HUES48 (cell line): ENCODE measurements around the gene FOXN4.

Experiments
- H3K27ac ChIP-seq: one replicate; pipeline ENCODE4 v1.7.0; 2013; ENCODE audit warnings: low read depth, low read length, inconsistent platforms
- H3K27me3 ChIP-seq: 2 replicates; pipeline ENCODE4 v1.6.1; 2013; ENCODE audit warnings: mild to moderate bottlenecking, low read length; ENCODE audit not compliant: control insufficient read depth, insufficient read depth
- H3K36me3 ChIP-seq: 2 replicates; pipeline ENCODE4 v1.6.1; 2013; ENCODE audit warnings: low read length; ENCODE audit not compliant: control insufficient read depth, insufficient read depth
- H3K4me1 ChIP-seq: 2 replicates; pipeline ENCODE4 v1.6.1; 2013; ENCODE audit warnings: mild to moderate bottlenecking, low read length; ENCODE audit not compliant: control insufficient read depth, insufficient read depth
- H3K4me3 ChIP-seq: 2 replicates; pipeline ENCODE4 v1.5.1; 2013; ENCODE audit warnings: mild to moderate bottlenecking, low read depth, low read length
- H3K9ac ChIP-seq: 2 replicates; pipeline ENCODE4 v1.6.1; 2013; ENCODE audit warnings: mild to moderate bottlenecking, low read depth, low read length, moderate library complexity
- H3K9me3 ChIP-seq: 2 replicates; pipeline ENCODE4 v1.6.1; 2013; ENCODE audit warnings: low read length; ENCODE audit not compliant: control insufficient read depth, insufficient read depth

FOXN4 gene

DNA sequence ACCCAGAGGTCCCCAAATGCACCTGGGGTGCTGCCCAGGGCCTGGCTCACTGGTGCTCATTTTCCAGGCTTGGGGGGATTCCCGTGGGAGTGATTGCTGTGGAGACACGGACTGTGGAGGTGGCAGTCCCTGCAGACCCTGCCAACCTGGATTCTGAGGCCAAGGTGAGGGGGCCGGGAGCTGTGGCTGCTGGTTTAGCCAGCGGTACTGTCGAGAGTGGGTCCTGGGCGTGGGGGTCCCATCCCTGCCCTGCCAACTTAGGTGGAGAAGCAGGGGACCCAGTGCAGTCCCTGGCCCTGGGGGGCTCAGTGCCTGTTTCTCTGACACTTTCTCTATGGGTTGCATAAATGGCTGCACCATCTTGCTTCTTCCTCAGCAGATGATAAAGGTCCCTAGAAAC lies 50.9 kb downstream of the FOXN4 start:
- H3K36me3 ChIP-seq = peaks cover 2% of the 10 kb centered on the region; the same call in 1 of the 2 replicates
- H3K4me1 ChIP-seq = peaks cover 9% of the 10 kb centered on the region
- no peak overlapping the region for H3K9ac ChIP-seq
- 0 out of 2 replicates have a peak, but pooled peaks cover 5% of the 10 kb centered on the region for H3K9me3 ChIP-seq
- no peaks in the 10 kb centered on the region for H3K27me3 ChIP-seq
- no peak overlapping the region for H3K4me3 ChIP-seq
- no peak overlapping the region for H3K27ac ChIP-seq

DNA sequence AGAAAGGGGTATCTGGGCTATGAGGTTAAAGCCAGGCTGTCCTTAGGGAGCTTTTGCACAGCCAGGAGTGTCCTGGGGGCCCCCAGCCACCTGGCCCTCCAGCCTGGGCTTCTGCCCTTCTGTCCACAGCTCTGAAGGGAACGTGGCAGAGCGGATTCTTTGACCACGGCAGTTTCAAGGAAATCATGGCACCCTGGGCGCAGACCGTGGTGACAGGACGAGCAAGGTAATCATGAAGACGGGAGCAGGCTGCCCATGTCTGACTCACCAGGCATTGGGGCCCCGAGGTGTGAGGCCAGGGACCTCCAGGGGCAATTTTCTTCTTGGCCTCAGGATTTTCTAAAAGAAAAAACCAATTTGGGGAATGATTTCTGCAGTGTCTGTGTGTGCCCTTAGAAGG lies 53.1 kb downstream of the FOXN4 start:
- Histone ChIP-seq H3K4me3 (no peak overlapping the region), H3K4me1 (peaks cover 6% of the 10 kb centered on the region), H3K36me3 (0 out of 2 replicates have a peak, but pooled peaks cover 2% of the 10 kb centered on the region), H3K27me3 (no peaks in the 10 kb centered on the region), H3K27ac (no peak overlapping the region), H3K9ac (no peak overlapping the region), H3K9me3 (0 out of 2 replicates have a peak, but pooled peaks cover 5% of the 10 kb centered on the region)

DNA sequence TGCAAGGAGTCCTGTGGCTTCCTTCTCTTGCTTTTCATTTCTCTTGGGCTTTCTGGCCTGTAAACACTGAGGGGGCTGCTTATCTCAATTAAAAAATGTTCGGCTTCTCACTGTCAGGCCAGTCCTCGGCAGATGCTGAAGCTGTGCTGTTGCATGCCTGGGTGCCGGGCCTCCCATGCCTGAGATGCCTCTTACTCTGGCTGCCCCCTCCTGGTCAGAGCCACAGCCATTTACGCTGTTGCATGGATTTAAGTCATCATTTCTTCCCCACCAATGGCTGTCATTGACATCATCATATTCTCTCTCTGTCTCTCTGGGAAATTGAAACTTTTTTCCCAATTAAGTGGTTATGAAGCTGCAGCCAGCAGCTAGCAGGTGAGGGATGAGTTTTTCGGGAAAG lies 53.7 kb downstream of the FOXN4 start:
- Histone ChIP-seq H3K9me3 (0 out of 2 replicates have a peak, but pooled peaks cover 5% of the 10 kb centered on the region), H3K27me3 (no peaks in the 10 kb centered on the region), H3K4me1 (no peaks in the 10 kb centered on the region; the same call in 1 of the 2 replicates), H3K4me3 (no peak overlapping the region), H3K9ac (no peak overlapping the region), H3K27ac (no peak overlapping the region), H3K36me3 (0 out of 2 replicates have a peak, but pooled peaks cover 2% of the 10 kb centered on the region)

DNA sequence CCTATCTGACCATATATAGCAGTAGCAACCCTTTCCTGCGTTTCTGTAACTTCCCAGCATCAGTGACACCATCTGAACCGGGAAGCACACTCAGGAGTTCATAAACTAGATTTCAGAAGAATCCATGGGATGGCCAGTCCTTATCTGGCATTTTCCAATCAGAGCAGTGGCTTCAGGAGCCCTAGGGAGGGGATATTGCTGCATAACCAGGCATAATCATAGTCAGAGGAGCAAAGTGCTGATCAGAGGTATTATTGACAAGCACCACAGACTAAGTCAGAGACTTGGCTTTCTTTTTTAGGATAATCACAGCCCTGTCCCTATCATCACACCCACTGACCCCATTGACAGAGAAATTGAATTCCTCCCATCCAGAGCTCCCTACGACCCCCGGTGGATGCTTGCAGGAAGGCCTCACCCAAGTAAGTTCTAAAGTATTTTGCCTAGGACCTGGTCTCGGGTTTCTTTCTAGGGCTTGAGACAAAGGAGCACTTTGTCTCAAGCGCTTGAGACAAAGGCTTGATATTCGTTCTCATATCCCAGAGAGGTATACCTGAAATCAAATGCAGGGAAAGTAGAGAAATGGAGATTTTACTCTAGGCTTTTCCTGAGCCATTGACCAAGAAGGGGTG lies 55.1 kb downstream of the FOXN4 start:
- H3K9me3 ChIP-seq = 0 out of 2 replicates have a peak, but pooled peaks cover 5% of the 10 kb centered on the region
- no peaks in the 10 kb centered on the region for H3K27me3 ChIP-seq
- no peak overlapping the region for H3K9ac ChIP-seq
- no peak overlapping the region for H3K27ac ChIP-seq
- H3K4me3 ChIP-seq = no peak overlapping the region
- H3K4me1 ChIP-seq = no peaks in the 10 kb centered on the region
- 0 out of 2 replicates have a peak, but pooled peaks cover 2% of the 10 kb centered on the region for H3K36me3 ChIP-seq

DNA sequence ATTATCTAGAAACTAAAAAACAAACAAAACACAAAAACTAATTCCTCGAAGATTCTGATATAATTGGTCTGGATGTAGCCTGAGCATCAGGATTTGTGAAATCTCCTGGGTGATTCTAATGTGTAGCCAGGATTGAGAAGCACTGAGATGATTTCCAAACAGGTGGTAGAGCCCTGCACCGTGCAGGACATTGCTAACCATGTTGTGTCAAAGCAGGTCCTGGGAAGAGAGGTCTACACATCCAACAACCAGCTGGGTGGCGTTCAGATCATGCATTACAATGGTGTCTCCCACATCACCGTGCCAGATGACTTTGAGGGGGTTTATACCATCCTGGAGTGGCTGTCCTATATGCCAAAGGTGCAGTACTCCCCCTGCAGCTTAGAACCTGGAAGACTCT lies 56.3 kb downstream of the FOXN4 start:
- Histone ChIP-seq H3K9ac (no peak overlapping the region), H3K4me3 (no peak overlapping the region)

DNA sequence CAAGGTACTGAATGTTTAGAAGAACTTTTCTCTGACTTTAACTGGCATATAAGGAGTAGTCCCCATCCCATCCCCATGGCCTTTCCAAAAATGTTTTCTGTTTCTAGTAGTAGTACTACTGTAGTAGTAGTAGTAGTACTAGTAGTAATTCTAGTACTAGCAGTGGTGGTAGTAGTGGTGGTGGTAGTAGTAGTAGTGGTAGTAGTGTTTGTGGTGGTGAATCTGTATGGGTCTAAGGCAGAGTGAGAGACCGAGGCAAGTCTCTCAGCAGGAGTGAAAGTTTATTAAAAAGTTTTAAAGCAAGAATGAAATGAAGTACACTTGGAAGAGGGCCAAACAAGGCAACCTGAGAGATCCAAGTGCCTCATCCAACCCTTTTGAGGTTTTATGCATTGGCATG lies 58.6 kb downstream of the FOXN4 start:
- 0 out of 2 replicates have a peak, but pooled peaks cover 5% of the 10 kb centered on the region for H3K9me3 ChIP-seq
- no peak overlapping the region for H3K27ac ChIP-seq
- no peak overlapping the region for H3K9ac ChIP-seq
- H3K36me3 ChIP-seq = peaks cover 7% of the 10 kb centered on the region; the same call in 1 of the 2 replicates
- no peaks in the 10 kb centered on the region for H3K27me3 ChIP-seq
- H3K4me1 ChIP-seq = no peaks in the 10 kb centered on the region
- H3K4me3 ChIP-seq = no peak overlapping the region

More for the DNA sequence above, 56.3 kb downstream of the FOXN4 start:
- no peaks in the 10 kb centered on the region for H3K27me3 ChIP-seq
- 0 out of 2 replicates have a peak, but pooled peaks cover 2% of the 10 kb centered on the region for H3K36me3 ChIP-seq
- no peaks in the 10 kb centered on the region for H3K4me1 ChIP-seq
- H3K27ac ChIP-seq = no peak overlapping the region
- H3K9me3 ChIP-seq = 0 out of 2 replicates have a peak, but pooled peaks cover 5% of the 10 kb centered on the region

DNA sequence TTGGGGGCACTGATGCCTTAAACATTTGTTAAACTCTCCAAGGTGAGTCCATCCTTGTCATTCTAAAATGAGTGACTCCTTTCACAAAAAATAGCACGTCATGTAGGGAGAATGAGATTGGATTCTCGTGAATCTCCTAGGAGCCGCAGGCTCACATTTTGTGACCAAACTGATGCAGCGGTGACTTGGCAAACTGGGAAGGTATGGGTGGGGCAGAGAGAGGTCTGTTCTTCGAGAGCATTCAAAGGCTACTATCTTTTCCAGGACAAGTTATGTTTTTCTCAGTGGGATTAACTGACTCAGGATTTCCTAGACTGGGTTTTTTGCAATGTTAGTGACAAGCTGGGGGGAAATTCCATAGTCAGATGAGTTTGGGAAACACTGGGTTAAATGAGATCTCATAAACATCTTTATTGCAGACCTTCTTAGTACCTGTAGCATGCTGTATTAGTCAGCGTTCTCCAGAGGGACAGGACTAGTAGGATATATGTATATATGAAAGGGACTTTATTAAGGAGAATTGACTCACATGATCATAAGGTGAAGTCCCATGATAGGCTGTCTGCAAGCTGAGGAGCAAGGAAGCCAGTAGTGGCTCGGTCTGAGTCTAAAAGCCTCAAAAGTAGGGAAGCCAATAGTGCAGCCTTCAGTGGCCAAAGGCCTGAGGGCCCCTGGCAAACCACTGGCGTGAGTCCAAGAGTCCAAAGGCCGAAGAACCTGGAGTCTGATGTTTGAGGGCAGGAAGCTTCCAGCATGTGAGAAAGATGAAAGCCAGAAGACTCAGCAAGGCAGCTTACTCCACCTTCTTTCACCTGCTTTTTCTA lies 61.0 kb downstream of the FOXN4 start:
- Histone ChIP-seq H3K9me3 (no peaks in the 10 kb centered on the region), H3K27ac (no peak overlapping the region), H3K4me1 (no peaks in the 10 kb centered on the region), H3K27me3 (no peaks in the 10 kb centered on the region), H3K4me3 (no peak overlapping the region), H3K9ac (no peak overlapping the region), H3K36me3 (peaks cover 11% of the 10 kb centered on the region)

DNA sequence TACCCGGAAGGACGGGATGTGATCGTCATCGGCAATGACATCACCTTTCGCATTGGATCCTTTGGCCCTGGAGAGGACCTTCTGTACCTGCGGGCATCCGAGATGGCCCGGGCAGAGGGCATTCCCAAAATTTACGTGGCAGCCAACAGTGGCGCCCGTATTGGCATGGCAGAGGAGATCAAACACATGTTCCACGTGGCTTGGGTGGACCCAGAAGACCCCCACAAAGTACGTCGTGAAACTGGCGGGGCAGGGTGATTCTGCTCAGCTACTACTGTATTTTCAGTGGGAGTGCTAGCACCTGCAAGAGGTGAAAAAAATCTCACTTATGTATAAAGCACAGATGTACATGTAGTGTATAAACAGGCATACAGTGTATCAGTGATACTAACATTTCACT lies 62.9 kb downstream of the FOXN4 start:
- Histone ChIP-seq H3K27me3 (no peaks in the 10 kb centered on the region), H3K4me1 (no peaks in the 10 kb centered on the region), H3K4me3 (no peak overlapping the region), H3K9me3 (no peaks in the 10 kb centered on the region), H3K36me3 (peaks cover 28% of the 10 kb centered on the region), H3K9ac (no peak overlapping the region), H3K27ac (no peak overlapping the region)

DNA sequence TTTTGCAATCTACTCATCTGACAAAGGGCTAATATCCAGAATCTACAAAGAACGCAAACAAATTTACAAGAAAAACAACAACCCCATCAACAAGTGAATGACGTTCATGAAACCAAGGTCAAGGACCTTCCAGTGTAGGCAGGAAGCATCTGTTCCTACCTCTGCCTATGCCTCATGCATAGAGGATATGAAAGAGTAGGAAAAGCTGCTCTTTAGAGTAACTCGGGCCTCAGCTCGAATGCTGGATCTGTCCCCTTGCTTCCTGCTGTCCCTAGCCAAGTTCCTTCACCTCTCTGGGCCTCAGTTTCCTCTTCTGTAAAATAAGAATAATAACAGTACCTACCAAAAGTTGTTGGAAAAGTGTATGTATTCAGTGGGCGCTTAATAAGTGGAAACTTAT lies 65.0 kb downstream of the FOXN4 start:
- H3K27ac ChIP-seq = no peak overlapping the region
- H3K9ac ChIP-seq = no peak overlapping the region
- H3K9me3 ChIP-seq = no peaks in the 10 kb centered on the region
- no peaks in the 10 kb centered on the region for H3K27me3 ChIP-seq
- no peak overlapping the region for H3K4me3 ChIP-seq
- no peaks in the 10 kb centered on the region for H3K4me1 ChIP-seq
- peaks cover 33% of the 10 kb centered on the region for H3K36me3 ChIP-seq

DNA sequence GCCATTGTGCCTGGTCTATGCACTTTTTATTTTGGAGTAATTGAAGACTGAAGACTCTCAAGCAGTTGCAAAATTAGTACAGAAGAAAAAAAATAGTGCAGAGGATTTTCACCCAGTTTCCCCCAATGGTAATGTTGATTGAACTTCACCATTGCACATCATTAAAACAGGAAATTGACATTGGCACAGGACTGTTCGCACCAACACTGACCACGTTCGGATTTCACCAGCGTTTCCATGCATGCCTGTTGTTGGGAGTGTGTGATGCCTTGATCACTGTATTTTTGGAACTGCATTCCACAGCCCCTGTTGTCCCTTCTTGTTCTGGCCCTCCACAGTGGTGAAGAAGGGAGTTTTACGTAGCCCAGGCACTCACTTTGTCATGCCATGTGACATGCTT lies 67.1 kb downstream of the FOXN4 start:
- Histone ChIP-seq H3K36me3 (peaks cover 38% of the 10 kb centered on the region), H3K27me3 (no peaks in the 10 kb centered on the region), H3K27ac (no peak overlapping the region), H3K9me3 (no peaks in the 10 kb centered on the region), H3K4me1 (no peaks in the 10 kb centered on the region), H3K9ac (no peak overlapping the region), H3K4me3 (no peak overlapping the region)

DNA sequence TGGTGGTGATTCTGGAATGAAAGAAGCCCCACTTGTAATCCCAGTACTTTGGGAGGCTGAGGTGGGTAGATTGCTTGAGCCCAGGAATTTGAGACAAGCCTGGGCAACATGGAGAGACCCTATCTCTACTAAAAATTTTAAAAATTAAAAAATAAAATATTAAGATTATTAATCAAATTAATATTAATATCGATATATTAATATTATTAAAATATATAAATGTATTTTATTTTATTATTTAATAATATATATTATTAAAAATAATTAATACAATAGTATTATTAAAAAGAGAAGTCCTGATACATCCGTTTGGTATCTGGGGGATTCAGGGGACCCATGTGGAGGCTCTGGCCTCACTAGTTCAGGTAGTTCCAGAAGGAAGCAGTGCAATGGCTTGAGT lies 68.7 kb downstream of the FOXN4 start:
- Histone ChIP-seq H3K36me3 (peaks cover 33% of the 10 kb centered on the region), H3K4me3 (no peak overlapping the region), H3K4me1 (no peaks in the 10 kb centered on the region), H3K27me3 (no peaks in the 10 kb centered on the region), H3K9ac (no peak overlapping the region), H3K27ac (no peak overlapping the region), H3K9me3 (no peaks in the 10 kb centered on the region)
